Mucosa of stomach (tissue), 1 donor: ENCODE measurements around the gene NOTCH4.

Source experiments
- H3K27me3 ChIP-seq: one replicate; pipeline ENCODE4 v1.7.0; 2013; ENCODE audit warnings: mild to moderate bottlenecking, low read length; ENCODE audit not compliant: control insufficient read depth, insufficient read depth
- H3K36me3 ChIP-seq: one replicate; pipeline ENCODE4 v1.7.0; 2013; ENCODE audit warnings: low read length; ENCODE audit not compliant: control insufficient read depth, insufficient read depth
- H3K4me1 ChIP-seq: one replicate; pipeline ENCODE4 v1.7.0; 2013; ENCODE audit warnings: mild to moderate bottlenecking, low read length; ENCODE audit not compliant: control insufficient read depth, insufficient read depth
- H3K4me3 ChIP-seq: one replicate; pipeline ENCODE4 v1.7.0; 2013; ENCODE audit warnings: low read length
- H3K9ac ChIP-seq: one replicate; pipeline ENCODE4 v1.7.0; 2013; ENCODE audit warnings: mild to moderate bottlenecking, low read length, moderate library complexity
- H3K9me3 ChIP-seq: one replicate; pipeline ENCODE4 v1.7.0; 2013; ENCODE audit warnings: mild to moderate bottlenecking, low read length, moderate library complexity; ENCODE audit not compliant: control insufficient read depth
- donor health status: Pancreatic carcinoma.

The NOTCH4 gene

GRCh38 chr6:32149092-32149755, 74.6 kb downstream of the NOTCH4 start:
- H3K27me3 ChIP-seq: no peaks in the 10 kb centered on the region
- peak overlapping the region; percentile 54 for H3K4me3 ChIP-seq
- peak overlapping the region; percentile 83 for H3K9ac ChIP-seq
- no peaks in the 10 kb centered on the region for H3K9me3 ChIP-seq
- H3K36me3 ChIP-seq: no peaks in the 10 kb centered on the region
- peaks cover 24% of the 10 kb centered on the region for H3K4me1 ChIP-seq

- Histone ChIP-seq H3K4me3 (peak overlapping the region; percentile 54), H3K36me3 (no peaks in the 10 kb centered on the region), H3K9ac (peak overlapping the region; percentile 83), H3K9me3 (no peaks in the 10 kb centered on the region), H3K27me3 (no peaks in the 10 kb centered on the region), H3K4me1 (peaks cover 23% of the 10 kb centered on the region)
These were observed 75.4 kb downstream of the NOTCH4 start for GRCh38 chr6:32148289-32149091.

- Histone ChIP-seq H3K36me3 (no peaks in the 10 kb centered on the region), H3K9ac (peak overlapping the region; percentile 83), H3K9me3 (no peaks in the 10 kb centered on the region), H3K4me1 (peaks cover 17% of the 10 kb centered on the region), H3K27me3 (no peaks in the 10 kb centered on the region), H3K4me3 (no peak overlapping the region)
These were observed 76.3 kb downstream of the NOTCH4 start for GRCh38 chr6:32147401-32148132.

- no peaks in the 10 kb centered on the region for H3K36me3 ChIP-seq
- no peaks in the 10 kb centered on the region for H3K27me3 ChIP-seq
- no peak overlapping the region for H3K9ac ChIP-seq
- peaks cover 17% of the 10 kb centered on the region for H3K4me1 ChIP-seq
- no peaks in the 10 kb centered on the region for H3K9me3 ChIP-seq
- H3K4me3 ChIP-seq: no peak overlapping the region
These were observed 77.2 kb downstream of the NOTCH4 start for GRCh38 chr6:32146687-32147086.

- Histone ChIP-seq H3K27me3 (no peaks in the 10 kb centered on the region), H3K9ac (no peak overlapping the region), H3K36me3 (no peaks in the 10 kb centered on the region), H3K4me3 (no peak overlapping the region), H3K4me1 (peaks cover 16% of the 10 kb centered on the region), H3K9me3 (no peaks in the 10 kb centered on the region)
These were observed 77.6 kb downstream of the NOTCH4 start for GRCh38 chr6:32146287-32146686.
